M059J (cell line): Measurements from ENCODE around the gene CUX1. TPM values are rescaled to one million over a fixed set of nuclear protein-coding genes. Genes with fewer than 3 reads are reported as not detected.
"Not testable (repeated sequence)": the region's sequence is repeated elsewhere in the genome, so short reads cannot be mapped to it uniquely, and the experiment has no call there.

Experiments used
- DNase-seq: peaks from one replicate; pipeline ENCODE4 v3.0.0-alpha.2; 2012; ENCODE audit warnings: low read depth
- total RNA-seq: library from RNA; depleted of rRNA; stranded (reverse); fragments of >200 nt; shearing (Covaris generic); gene quantifications from 2 replicates; pipeline ENCODE4 v1.2.3, GENCODE V29; 2014

CUX1 gene
- total RNA-seq, 1 experiment from 2014 or later, result 51.9 TPM

- no peak for DNase-seq
These were observed 488.2 kb downstream of the CUX1 start for GRCh38 chr7:102305414-102306268.

- DNase-seq, result peak; percentile 89
These were observed 489.7 kb downstream of the CUX1 start for GRCh38 chr7:102306916-102307677.

- no peak for DNase-seq
These were observed 493.0 kb downstream of the CUX1 start for GRCh38 chr7:102310414-102310815.

- no peak for DNase-seq
These were observed 494.9 kb downstream of the CUX1 start for GRCh38 chr7:102312317-102312716.

- DNase-seq, result no peak
These were observed 496.8 kb downstream of the CUX1 start for GRCh38 chr7:102313997-102314780.

GRCh38 chr7:102317231-102318059 is 500.0 kb downstream of the CUX1 start:
- DNase-seq, result no peak

GRCh38 chr7:102318482-102318971 is 501.1 kb downstream of the CUX1 start:
- DNase-seq, result peak; percentile 57

GRCh38 chr7:102319671-102320070 is 502.2 kb downstream of the CUX1 start:
- DNase-seq, result no peak

- DNase-seq, result no peak
These were observed 502.8 kb downstream of the CUX1 start for GRCh38 chr7:102320181-102320580.

- no peak for DNase-seq
These were observed 503.4 kb downstream of the CUX1 start for GRCh38 chr7:102320601-102321350.

- DNase-seq, result no peak
These were observed 504.1 kb downstream of the CUX1 start for GRCh38 chr7:102321351-102322201.

- DNase-seq, result no peak
These were observed 504.8 kb downstream of the CUX1 start for GRCh38 chr7:102322202-102322715.

GRCh38 chr7:102323914-102324195 is 506.4 kb downstream of the CUX1 start:
- DNase-seq, result no peak

GRCh38 chr7:102325106-102325505 is 507.7 kb downstream of the CUX1 start:
- DNase-seq, result not testable (repeated sequence)

GRCh38 chr7:102326157-102326889 is 508.9 kb downstream of the CUX1 start:
- DNase-seq, result no peak

- not testable (repeated sequence) for DNase-seq
These were observed 509.8 kb downstream of the CUX1 start for GRCh38 chr7:102327183-102327582.

- not testable (repeated sequence) for DNase-seq
These were observed 511.4 kb downstream of the CUX1 start for GRCh38 chr7:102328863-102329262.

- not testable (repeated sequence) for DNase-seq
These were observed 511.9 kb downstream of the CUX1 start for GRCh38 chr7:102329366-102329765.
